ENCODE data around the gene IGLON5. TPM values are rescaled to one million over a fixed set of nuclear protein-coding genes. Genes with fewer than 3 reads are reported as not detected.

Gene IGLON5
- total RNA-seq, 1 experiment from 2014 or later = not detected

GRCh38 chr19:51368366-51369282, 57.2 kb downstream of the IGLON5 start, which contains the start of gene CLDND2:
CLDND2 (minus strand) TSS chr19:51369003; CDS start chr19:51368577, 426 bp downstream.
- TF ChIP-seq CTCF (IDR thresholded peaks at IDR 0.05; ENCODE audit: unreplicated experiment) = no peak
- intact Hi-C loops (cut with micrococcal nuclease; ENCODE audit: unreplicated experiment) = no loop called here
- no TSS peak for BruUV-seq (replicated peaks)

GRCh38 chr19:51370230-51370629, 58.8 kb downstream of the IGLON5 start:
- H3K27me3 Mint-ChIP-seq (ENCODE audit: unreplicated experiment) = peaks cover 51% of the 10 kb centered on the region
- H3K4me1 Mint-ChIP-seq (ENCODE audit: low read depth, unreplicated experiment) = no peaks in the 10 kb centered on the region
- no peak for DNase-seq
- no peak overlapping the region for H3K4me3 Mint-ChIP-seq (ENCODE audit: low read depth, unreplicated experiment)
- no peak for TF ChIP-seq CTCF (IDR thresholded peaks at IDR 0.05; ENCODE audit: unreplicated experiment)
- H3K36me3 Mint-ChIP-seq (ENCODE audit: insufficient read depth, unreplicated experiment) = peaks cover 43% of the 10 kb centered on the region
- intact Hi-C loops (cut with micrococcal nuclease; ENCODE audit: unreplicated experiment) = no loop called here
- H3K9me3 Mint-ChIP-seq (ENCODE audit: low read depth, unreplicated experiment) = no peaks in the 10 kb centered on the region
- CTCF ChIA-PET = interaction anchor here (0.7 kb wide), 1 partner anchor 249 kb away, joined by 4 read pairs; no protein-coding TSS in a partner anchor
- BruUV-seq (replicated peaks) = no TSS peak
- H3K27ac Mint-ChIP-seq (ENCODE audit: unreplicated experiment) = no peak overlapping the region

More at GRCh38 chr19:51368366-51369282, 57.2 kb downstream of the IGLON5 start, which contains the start of gene CLDND2:
- Mint-ChIP-seq H3K36me3 (ENCODE audit: insufficient read depth, unreplicated experiment) (peaks cover 49% of the 10 kb centered on the region), H3K27me3 (ENCODE audit: unreplicated experiment) (peaks cover 40% of the 10 kb centered on the region), H3K27ac (ENCODE audit: unreplicated experiment) (peak within 1 kb of the TSS; percentile 93), H3K4me1 (ENCODE audit: low read depth, unreplicated experiment) (peaks cover 12% of the 10 kb centered on the region), H3K4me3 (ENCODE audit: low read depth, unreplicated experiment) (peak within 1 kb of the TSS; percentile 80), H3K9me3 (ENCODE audit: low read depth, unreplicated experiment) (no peaks in the 10 kb centered on the region)
- CTCF ChIA-PET = interaction anchor here (1.3 to 1.7 kb wide), 2 partner anchors 29 to 320 kb away, joined by 6 to 17 read pairs; no protein-coding TSS in a partner anchor
- no peak for DNase-seq

- H3K4me1 Mint-ChIP-seq (ENCODE audit: low read depth, unreplicated experiment) = no peaks in the 10 kb centered on the region
- no peak overlapping the region for H3K27ac Mint-ChIP-seq (ENCODE audit: unreplicated experiment)
- BruUV-seq (replicated peaks) = no TSS peak
- intact Hi-C loops (cut with micrococcal nuclease; ENCODE audit: unreplicated experiment) = no loop called here
- no peak for TF ChIP-seq CTCF (IDR thresholded peaks at IDR 0.05; ENCODE audit: unreplicated experiment)
- H3K9me3 Mint-ChIP-seq (ENCODE audit: low read depth, unreplicated experiment) = no peaks in the 10 kb centered on the region
- no peak overlapping the region for H3K4me3 Mint-ChIP-seq (ENCODE audit: low read depth, unreplicated experiment)
- H3K27me3 Mint-ChIP-seq (ENCODE audit: unreplicated experiment) = peaks cover 51% of the 10 kb centered on the region
- H3K36me3 Mint-ChIP-seq (ENCODE audit: insufficient read depth, unreplicated experiment) = peaks cover 33% of the 10 kb centered on the region
- CTCF ChIA-PET = interaction anchor here (0.7 kb wide), 1 partner anchor 13 kb away, joined by 9 read pairs; no protein-coding TSS in a partner anchor
- no peak for DNase-seq
These were observed 59.8 kb downstream of the IGLON5 start for GRCh38 chr19:51371186-51371690.

GRCh38 chr19:51372021-51372648, 60.7 kb downstream of the IGLON5 start:
- DNase-seq = no peak
- H3K27ac Mint-ChIP-seq (ENCODE audit: unreplicated experiment) = no peak overlapping the region
- no peak for TF ChIP-seq CTCF (IDR thresholded peaks at IDR 0.05; ENCODE audit: unreplicated experiment)
- peaks cover 24% of the 10 kb centered on the region for H3K36me3 Mint-ChIP-seq (ENCODE audit: insufficient read depth, unreplicated experiment)
- peaks cover 51% of the 10 kb centered on the region for H3K27me3 Mint-ChIP-seq (ENCODE audit: unreplicated experiment)
- H3K4me1 Mint-ChIP-seq (ENCODE audit: low read depth, unreplicated experiment) = no peaks in the 10 kb centered on the region
- H3K9me3 Mint-ChIP-seq (ENCODE audit: low read depth, unreplicated experiment) = no peaks in the 10 kb centered on the region
- no TSS peak for BruUV-seq (replicated peaks)
- H3K4me3 Mint-ChIP-seq (ENCODE audit: low read depth, unreplicated experiment) = no peak overlapping the region
- CTCF ChIA-PET = no interaction called here
- intact Hi-C loops (cut with micrococcal nuclease; ENCODE audit: unreplicated experiment) = no loop called here

All from Calu3 (cell line).